ENCODE measurements around the gene ELAPOR2. TPM values are rescaled to one million over a fixed set of nuclear protein-coding genes. Genes with fewer than 3 reads are reported as not detected.
"Not testable (repeated sequence)": the region's sequence is repeated elsewhere in the genome, so short reads cannot be mapped to it uniquely, and the experiment has no call there.

The ELAPOR2 gene
- total RNA-seq, 1 experiment from 2014 or later: 4.6 TPM

DNA sequence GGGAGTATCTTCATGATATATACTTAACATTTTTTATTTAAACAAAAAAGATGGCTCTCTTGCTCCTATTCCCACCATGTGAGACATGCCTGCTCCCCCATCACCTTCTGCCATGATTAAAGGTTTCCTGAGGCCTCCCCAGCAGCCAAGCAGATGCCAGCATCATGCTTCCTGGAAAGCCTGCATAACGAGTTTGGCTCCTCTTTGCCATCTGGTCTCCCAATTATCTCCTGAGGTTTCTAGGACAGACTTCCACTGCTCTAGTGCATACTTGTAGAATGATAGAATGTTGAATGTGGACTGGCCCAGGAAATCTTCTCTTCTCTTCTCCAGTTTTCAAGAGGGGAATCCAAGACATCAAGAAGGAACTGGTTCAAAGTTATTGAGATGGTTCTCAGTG is 45.9 kb upstream of the ELAPOR2 start:
- H3K4me3 ChIP-seq (ENCODE audit: low read depth, low read length): no peak overlapping the region
- H3K4me1 ChIP-seq: no peaks in the 10 kb centered on the region
- TF ChIP-seq, protein P1, sequence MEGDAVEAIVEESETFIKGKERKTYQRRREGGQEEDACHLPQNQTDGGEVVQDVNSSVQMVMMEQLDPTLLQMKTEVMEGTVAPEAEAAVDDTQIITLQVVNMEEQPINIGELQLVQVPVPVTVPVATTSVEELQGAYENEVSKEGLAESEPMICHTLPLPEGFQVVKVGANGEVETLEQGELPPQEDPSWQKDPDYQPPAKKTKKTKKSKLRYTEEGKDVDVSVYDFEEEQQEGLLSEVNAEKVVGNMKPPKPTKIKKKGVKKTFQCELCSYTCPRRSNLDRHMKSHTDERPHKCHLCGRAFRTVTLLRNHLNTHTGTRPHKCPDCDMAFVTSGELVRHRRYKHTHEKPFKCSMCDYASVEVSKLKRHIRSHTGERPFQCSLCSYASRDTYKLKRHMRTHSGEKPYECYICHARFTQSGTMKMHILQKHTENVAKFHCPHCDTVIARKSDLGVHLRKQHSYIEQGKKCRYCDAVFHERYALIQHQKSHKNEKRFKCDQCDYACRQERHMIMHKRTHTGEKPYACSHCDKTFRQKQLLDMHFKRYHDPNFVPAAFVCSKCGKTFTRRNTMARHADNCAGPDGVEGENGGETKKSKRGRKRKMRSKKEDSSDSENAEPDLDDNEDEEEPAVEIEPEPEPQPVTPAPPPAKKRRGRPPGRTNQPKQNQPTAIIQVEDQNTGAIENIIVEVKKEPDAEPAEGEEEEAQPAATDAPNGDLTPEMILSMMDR (IDR thresholded peaks at IDR 0.05; ENCODE audit: insufficient read depth in 1 of 2, low read depth in 1 of 2, low read length in 1 of 2, severe bottlenecking in 1 of 2, unreplicated experiment in 1 of 2): no peak
- no peaks in the 10 kb centered on the region for H3K36me3 ChIP-seq (ENCODE audit: control insufficient read depth, insufficient read depth, low read length)
- no peak for DNase-seq
- Mint-ChIP-seq H3K4me1 (ENCODE audit: low read depth, unreplicated experiment) (no peaks in the 10 kb centered on the region), H3K27ac (ENCODE audit: unreplicated experiment) (no peak overlapping the region), H3K36me3 (ENCODE audit: insufficient read depth, unreplicated experiment) (no peaks in the 10 kb centered on the region), H3K9me3 (ENCODE audit: unreplicated experiment) (peaks cover 11% of the 10 kb centered on the region), H3K27me3 (ENCODE audit: insufficient read depth, unreplicated experiment) (peaks cover 13% of the 10 kb centered on the region), H3K4me3 (ENCODE audit: unreplicated experiment) (no peak overlapping the region)
- ChIA-PET CTCF (no interaction called here), POLR2A (no interaction called here)
- H3K9me3 ChIP-seq: no peaks in the 10 kb centered on the region
- no TSS peak for BruUV-seq (replicated peaks)
- H3K27me3 ChIP-seq (replicated peaks; ENCODE audit: control insufficient read depth, insufficient read depth, low read length): no peaks in the 10 kb centered on the region
- intact Hi-C loops (cut with micrococcal nuclease; ENCODE audit: unreplicated experiment): no loop called here

DNA sequence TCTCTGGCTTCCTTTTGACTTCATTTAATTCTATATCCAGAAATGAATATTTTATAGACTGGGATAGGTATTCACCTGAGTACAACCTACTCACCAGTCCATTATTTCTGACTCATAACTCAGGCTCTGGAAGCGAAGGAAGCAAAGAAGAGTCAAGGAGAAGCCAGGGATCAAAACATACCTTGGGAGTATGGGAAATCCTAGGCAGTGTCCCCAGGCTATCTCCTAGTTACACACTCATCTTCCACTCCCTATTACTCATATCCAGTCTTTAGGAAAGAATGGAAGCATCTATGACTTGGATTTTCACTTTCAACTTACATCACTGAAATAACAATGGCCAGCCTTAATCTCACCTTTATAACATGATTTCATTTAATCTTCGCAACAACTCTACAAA is 40.9 kb upstream of the ELAPOR2 start:
- Histone ChIP-seq H3K36me3 (ENCODE audit: control insufficient read depth, insufficient read depth, low read length) (no peaks in the 10 kb centered on the region), H3K9me3 (no peaks in the 10 kb centered on the region), H3K4me3 (ENCODE audit: low read depth, low read length) (no peak overlapping the region), H3K27me3 (replicated peaks; ENCODE audit: control insufficient read depth, insufficient read depth, low read length) (no peaks in the 10 kb centered on the region), H3K4me1 (no peaks in the 10 kb centered on the region)
- no peak for DNase-seq
- BruUV-seq (replicated peaks): no TSS peak
- H3K4me1 Mint-ChIP-seq (ENCODE audit: low read depth, unreplicated experiment): no peaks in the 10 kb centered on the region
- H3K36me3 Mint-ChIP-seq (ENCODE audit: insufficient read depth, unreplicated experiment): no peaks in the 10 kb centered on the region
- H3K9me3 Mint-ChIP-seq (ENCODE audit: unreplicated experiment): peaks cover 4% of the 10 kb centered on the region
- no peak overlapping the region for H3K27ac Mint-ChIP-seq (ENCODE audit: unreplicated experiment)
- H3K4me3 Mint-ChIP-seq (ENCODE audit: unreplicated experiment): no peak overlapping the region
- CTCF ChIA-PET: no interaction called here
- POLR2A ChIA-PET: no interaction called here
- TF ChIP-seq, protein P1 (IDR thresholded peaks at IDR 0.05; ENCODE audit: insufficient read depth in 1 of 2, low read depth in 1 of 2, low read length in 1 of 2, severe bottlenecking in 1 of 2, unreplicated experiment in 1 of 2): no peak
- intact Hi-C loops (cut with micrococcal nuclease; ENCODE audit: unreplicated experiment): no loop called here
- H3K27me3 Mint-ChIP-seq (ENCODE audit: insufficient read depth, unreplicated experiment): peaks cover 6% of the 10 kb centered on the region

DNA sequence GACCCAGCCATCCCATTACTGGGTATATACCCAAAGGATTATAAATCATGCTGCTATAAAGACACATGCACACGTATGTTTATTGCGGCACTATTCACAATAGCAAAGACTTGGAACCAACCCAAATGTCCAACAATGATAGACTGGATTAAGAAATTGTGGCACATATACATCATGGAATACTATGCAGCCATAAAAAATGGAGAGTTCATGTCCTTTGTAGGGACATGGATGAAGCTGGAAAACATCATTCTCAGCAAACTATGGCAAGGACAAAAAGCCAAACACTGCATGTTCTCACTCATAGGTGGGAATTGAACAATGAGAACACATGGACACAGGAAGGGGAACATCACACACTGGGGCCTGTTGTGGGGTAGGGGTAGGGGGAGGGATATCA is 37.9 kb upstream of the ELAPOR2 start:
- H3K4me3 ChIP-seq (ENCODE audit: low read depth, low read length); H3K36me3 ChIP-seq (ENCODE audit: control insufficient read depth, insufficient read depth, low read length); H3K4me1 Mint-ChIP-seq (ENCODE audit: low read depth, unreplicated experiment); POLR2A ChIA-PET; H3K27me3 Mint-ChIP-seq (ENCODE audit: insufficient read depth, unreplicated experiment); H3K4me3 Mint-ChIP-seq (ENCODE audit: unreplicated experiment); H3K27me3 ChIP-seq (replicated peaks; ENCODE audit: control insufficient read depth, insufficient read depth, low read length); CTCF ChIA-PET; H3K4me1 ChIP-seq; intact Hi-C loops (cut with micrococcal nuclease; ENCODE audit: unreplicated experiment); H3K9me3 Mint-ChIP-seq (ENCODE audit: unreplicated experiment); H3K36me3 Mint-ChIP-seq (ENCODE audit: insufficient read depth, unreplicated experiment); H3K27ac Mint-ChIP-seq (ENCODE audit: unreplicated experiment); BruUV-seq (replicated peaks); DNase-seq; H3K9me3 ChIP-seq: not testable (repeated sequence)

DNA sequence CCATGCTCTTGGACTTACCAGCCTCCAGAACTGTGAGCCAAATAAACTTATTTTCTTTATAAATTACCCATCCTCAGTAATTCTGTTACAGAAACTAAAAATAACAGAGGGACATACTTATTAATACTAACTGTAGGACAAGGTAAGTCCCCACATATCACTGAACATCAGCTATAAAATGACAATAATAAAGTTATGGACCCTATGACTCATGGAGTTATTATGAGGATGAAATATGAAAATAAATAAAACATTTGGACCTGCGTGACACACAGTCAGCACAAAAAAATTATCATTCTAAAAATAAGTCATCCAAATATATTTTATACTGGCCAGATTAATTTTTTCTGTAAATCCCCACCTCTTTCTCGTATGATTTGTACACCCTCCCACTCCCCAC is 34.9 kb upstream of the ELAPOR2 start:
- CTCF ChIA-PET: no interaction called here
- intact Hi-C loops (cut with micrococcal nuclease; ENCODE audit: unreplicated experiment): no loop called here
- Histone ChIP-seq H3K4me1 (no peaks in the 10 kb centered on the region), H3K27me3 (replicated peaks; ENCODE audit: control insufficient read depth, insufficient read depth, low read length) (no peaks in the 10 kb centered on the region), H3K9me3 (no peaks in the 10 kb centered on the region), H3K36me3 (ENCODE audit: control insufficient read depth, insufficient read depth, low read length) (no peaks in the 10 kb centered on the region), H3K4me3 (ENCODE audit: low read depth, low read length) (no peak overlapping the region)
- no peak overlapping the region for H3K27ac Mint-ChIP-seq (ENCODE audit: unreplicated experiment)
- no peaks in the 10 kb centered on the region for H3K36me3 Mint-ChIP-seq (ENCODE audit: insufficient read depth, unreplicated experiment)
- H3K4me1 Mint-ChIP-seq (ENCODE audit: low read depth, unreplicated experiment): no peaks in the 10 kb centered on the region
- BruUV-seq (replicated peaks): no TSS peak
- TF ChIP-seq, protein P1 (IDR thresholded peaks at IDR 0.05; ENCODE audit: insufficient read depth in 1 of 2, low read depth in 1 of 2, low read length in 1 of 2, severe bottlenecking in 1 of 2, unreplicated experiment in 1 of 2): no peak
- no peak for DNase-seq
- POLR2A ChIA-PET: no interaction called here
- no peaks in the 10 kb centered on the region for H3K27me3 Mint-ChIP-seq (ENCODE audit: insufficient read depth, unreplicated experiment)
- no peaks in the 10 kb centered on the region for H3K9me3 Mint-ChIP-seq (ENCODE audit: unreplicated experiment)
- H3K4me3 Mint-ChIP-seq (ENCODE audit: unreplicated experiment): no peak overlapping the region
